DMS153 treated with DMSO at 0.1 percent for 48 hours (cell line): ENCODE measurements around the gene TPX2.

Experiments
- DNase-seq: peaks from one replicate; lab custom pipeline; 2025; ENCODE audit not compliant: unreplicated experiment; lab: John Stamatoyannopoulos, UW

Gene TPX2

DNA sequence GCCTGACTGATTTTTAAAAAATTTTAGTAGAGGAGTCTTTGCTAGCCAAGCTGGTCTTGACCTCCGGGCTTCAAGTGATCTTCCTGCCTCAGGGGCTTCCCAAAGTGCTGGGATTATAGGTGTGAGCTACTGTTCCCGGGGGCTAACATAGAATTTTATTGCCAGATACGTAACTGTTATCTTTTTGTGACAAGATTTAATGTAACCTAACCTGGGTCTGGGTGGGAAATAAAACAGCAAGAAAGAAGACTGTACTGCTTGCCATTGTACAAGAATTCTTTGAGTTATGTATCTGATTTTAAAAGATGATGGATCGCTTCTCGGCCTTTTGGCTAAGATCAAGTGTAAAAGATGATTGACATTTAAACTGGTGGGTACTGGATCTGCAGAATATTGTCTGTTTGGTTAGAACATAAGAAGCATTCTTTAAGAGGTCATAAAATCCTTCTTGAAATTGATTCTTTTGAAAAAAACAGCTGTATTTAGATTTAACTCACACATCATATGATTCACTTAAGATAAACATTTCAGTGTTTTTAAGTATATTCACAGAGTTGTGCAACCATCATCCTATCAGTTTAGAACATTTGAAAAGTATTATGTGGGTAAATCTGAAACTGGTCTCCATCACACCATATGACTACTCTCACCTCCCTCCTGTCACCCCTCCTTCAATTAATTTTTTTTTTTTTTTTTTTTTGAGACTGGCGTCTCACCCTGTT is 21.6 kb downstream of the TPX2 start:
- DNase-seq = no peak

DNA sequence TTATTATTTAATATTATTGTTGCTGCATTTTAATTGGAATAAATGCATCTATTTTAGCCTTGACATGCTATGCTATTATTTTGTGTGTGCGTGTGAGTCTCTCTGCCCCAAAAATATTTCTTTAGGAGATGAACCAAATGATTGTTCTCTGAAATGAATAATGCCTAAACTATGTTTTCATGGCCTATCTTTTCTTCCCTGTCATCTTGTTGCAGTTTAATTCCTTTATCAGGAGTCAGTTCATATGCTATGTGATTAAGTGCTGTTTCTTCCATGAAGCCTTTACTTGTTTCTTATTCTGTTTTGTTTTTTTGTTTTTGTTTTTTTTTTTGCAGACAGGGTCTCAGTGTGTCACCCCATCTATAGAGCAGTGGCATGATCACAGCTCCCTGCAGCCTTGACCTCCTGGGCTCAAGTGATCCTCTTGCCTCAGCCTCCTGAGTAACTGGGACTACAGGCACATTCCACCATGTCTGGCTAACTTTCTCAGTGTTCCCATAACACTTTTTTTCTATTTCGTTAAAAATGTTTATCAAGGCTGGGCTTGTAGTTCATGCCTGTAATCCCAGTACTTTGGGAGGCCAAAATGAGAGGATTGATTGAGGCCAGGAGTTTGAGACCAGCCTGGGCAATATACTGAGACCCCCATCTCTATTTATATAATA is 25.7 kb downstream of the TPX2 start:
- no peak for DNase-seq

DNA sequence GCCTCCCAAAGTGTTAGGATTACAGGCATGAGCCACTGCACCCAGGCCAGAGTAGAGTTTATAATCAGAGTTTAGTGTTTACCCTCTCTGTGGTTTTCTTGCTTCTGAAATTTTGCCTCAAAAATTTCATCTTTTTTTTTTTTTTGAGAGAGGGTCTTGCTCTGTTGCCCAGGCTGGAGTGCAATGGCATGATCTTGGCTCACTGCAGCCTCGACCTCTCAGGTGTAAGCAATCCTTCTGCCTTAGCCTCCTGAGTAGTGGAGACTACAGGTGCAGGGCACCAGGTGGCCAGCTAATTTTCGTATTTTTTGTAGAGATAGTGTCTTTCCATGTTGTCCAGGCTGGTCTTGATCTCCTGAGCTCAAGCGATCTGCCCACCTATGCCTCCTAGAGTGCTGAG is 28.7 kb downstream of the TPX2 start:
- DNase-seq = no peak

DNA sequence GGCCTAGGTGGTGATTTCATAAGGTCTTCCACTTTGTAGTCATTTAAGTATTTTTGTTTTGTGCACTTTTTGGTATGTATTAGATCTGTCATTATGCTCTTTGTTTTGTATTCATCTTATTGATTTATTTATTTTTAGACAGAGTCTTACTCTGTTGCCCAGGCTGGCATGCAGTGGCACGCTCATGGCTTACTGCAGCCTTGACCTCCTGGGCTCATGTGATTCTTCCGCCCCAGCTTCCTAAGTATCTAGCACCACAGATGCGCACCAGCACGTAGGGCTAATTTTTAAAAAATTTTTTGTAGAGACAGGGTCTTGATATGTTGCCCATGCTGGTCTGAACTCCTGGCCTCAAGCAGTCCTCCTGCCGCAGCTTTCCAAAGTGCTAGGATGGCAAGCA is 30.6 kb downstream of the TPX2 start:
- DNase-seq = no peak

DNA sequence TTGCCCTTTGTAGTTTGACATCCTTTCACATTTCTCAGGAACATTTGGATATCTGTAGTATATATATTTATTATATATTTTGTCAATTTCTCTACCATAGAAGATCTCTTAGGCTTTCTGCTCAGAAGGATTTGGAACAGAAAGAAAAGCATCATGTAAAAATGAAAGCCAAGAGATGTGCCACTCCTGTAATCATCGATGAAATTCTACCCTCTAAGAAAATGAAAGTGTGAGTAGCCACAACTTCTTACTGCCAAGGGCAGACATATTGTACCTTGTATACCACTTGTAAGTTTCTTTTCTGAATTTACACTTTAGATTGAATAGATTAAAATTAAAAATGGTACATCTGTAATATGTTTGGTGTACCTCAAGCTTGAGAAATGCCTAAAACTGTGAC is 31.2 kb downstream of the TPX2 start:
- DNase-seq = no peak

DNA sequence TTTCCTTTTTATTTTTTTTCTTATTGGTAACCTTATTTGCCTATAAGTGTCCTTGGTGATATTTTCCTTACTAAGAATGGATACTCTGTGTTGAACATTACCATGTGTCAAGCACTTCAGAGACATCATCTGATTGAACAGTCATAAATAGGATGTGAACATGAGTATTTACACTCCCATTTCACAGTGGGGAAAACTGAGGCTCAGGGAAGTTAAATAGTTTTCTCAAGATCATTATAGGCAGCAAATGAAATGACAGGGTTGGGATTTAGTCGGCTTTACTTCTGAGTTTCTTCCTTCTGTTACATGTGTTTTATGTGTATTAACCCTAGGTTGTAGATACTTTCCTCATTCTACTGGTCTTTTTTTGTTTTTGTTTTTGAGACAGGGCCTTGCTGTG is 35.3 kb downstream of the TPX2 start:
- no peak for DNase-seq

DNA sequence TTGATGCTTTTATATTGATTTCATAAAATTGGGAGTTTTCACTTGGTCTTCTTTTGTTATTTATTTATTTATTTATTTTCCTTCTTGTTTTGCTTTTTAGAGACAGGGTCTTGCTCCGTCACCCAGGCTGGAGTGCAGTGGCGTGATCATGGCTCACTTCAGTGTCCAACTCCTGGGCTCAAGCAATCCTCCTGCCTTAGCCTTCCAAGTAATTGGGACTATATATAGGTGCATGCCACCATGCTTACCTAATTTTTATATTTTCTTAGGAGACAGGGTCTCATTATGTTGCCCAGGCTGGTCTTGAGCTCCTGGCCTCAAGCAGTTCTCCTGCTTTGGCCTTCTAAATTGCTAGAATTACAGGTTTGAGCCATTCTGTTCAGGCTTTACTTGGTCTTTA is 41.7 kb downstream of the TPX2 start:
- no peak for DNase-seq

DNA sequence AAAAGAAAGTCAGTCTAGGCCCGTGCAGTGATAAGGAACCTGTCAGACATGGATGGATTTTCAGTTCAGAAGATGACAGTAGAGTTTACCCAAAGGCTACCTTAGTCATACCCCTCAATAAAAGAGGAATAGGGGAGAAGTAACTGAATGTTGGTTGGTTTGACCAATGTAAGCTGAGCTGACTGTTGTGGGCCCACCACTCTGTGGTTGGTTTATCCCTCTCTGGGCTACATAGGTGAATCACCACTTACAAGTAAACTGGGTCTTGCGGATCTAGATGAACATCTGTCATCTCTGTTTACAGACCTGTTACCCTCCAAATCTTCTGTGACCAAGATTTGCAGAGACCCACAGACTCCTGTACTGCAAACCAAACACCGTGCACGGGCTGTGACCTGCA is 42.9 kb downstream of the TPX2 start:
- no peak for DNase-seq

DNA sequence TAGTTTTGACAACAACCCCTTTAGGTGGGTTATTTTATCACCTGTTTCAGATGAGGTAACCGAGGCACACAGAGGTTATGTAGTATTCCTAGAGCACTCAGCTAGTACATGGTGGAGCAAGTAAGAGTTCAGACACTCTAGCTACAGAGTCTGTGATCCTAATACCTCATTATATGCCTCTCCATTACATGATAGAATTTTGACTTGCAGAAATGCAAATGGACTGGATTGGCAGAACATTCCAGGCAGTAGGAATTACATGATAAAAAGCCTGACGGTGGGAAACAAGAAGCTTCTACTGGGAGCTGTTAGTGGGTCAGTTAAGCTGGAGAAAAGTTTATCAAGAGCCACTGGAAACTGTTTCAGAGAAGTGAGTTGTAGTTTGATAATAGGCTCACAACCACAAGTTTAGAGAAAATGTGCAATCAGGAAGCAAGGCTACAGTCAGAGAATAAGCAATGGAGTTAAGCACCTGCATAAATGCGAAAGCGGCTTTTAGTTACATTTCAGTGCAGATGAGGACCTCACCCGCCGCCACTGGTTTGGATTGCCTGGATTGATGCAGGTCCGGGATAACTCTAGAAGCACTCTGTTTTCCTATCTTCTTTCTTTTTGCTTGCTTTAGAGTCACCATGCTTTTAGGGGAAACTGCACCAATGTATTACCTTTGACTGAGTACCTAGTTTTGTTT is 45.4 kb downstream of the TPX2 start:
- no peak for DNase-seq

DNA sequence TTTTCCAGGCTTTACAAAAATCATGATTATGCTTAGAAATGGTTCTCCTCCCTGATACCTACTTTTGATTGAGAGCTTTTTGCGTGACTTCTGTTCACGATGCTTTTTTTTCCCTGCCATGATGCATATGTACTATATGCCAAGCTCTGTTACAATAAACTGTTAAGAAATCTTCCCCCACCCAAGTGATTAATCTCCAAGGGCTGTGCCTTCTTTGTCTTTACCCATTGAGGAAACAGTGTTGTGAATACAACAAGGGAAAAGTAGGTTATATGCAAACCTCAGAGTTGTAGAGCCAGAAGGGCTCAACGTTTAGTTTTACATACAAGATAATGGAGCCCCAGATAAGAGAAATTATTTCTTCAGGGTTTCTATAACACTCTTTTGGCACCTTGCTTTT is 46.0 kb downstream of the TPX2 start:
- no peak for DNase-seq

DNA sequence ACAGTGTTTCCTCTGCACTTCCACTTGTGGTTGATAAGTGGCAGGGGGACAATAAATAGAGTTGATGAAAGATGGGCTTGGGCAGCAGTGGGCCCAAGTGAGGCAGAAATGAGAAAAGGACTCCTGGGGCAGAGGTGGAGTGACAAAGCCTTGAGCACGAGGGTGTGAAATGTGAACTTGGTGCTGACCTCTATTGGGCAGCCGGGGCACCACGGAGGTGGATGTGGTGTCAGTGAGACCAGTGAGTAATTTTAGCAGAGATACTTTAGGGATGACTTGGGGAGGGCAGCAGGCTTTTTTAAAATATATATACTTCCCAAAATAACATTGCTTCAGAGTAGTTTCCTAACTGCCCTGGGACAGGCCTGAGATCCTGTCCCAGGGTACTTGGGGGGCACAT is 49.5 kb downstream of the TPX2 start:
- DNase-seq = no peak

DNA sequence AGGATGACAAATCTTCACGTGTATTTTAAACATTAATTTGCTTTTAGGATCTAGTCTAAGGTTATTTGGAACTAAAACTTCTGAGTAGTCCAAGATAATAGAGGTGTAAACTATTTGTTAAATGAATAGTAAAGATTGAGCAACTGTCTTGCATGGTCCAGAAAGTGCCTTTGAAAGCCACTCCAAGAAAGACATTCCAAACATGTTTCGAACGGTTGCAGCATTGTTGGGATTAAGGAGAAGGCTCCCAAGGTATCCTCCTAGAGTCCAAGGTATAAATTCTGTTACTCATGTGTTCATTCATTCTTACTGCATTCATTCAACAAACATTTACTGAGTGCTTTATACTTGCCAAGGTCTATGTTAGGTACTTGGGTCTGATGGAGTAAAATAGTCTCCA is 51.3 kb downstream of the TPX2 start:
- no peak for DNase-seq

DNA sequence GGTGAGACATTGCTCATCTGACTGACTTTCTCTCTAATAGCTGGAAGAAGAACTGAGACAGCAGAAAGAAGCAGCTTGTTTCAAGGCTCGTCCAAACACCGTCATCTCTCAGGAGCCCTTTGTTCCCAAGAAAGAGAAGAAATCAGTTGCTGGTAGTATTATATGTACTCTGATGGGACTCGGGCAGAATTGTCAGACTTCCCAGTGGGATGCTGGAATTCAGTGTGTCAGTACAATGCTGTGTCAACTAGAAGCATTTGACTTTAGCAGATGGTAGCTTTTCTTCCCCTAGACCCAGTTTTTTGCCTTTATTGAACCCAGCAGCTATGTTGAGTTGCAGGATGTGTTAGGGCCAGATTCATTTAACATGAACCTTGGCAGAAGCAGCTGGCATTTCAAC is 58.3 kb downstream of the TPX2 start:
- no peak for DNase-seq

DNA sequence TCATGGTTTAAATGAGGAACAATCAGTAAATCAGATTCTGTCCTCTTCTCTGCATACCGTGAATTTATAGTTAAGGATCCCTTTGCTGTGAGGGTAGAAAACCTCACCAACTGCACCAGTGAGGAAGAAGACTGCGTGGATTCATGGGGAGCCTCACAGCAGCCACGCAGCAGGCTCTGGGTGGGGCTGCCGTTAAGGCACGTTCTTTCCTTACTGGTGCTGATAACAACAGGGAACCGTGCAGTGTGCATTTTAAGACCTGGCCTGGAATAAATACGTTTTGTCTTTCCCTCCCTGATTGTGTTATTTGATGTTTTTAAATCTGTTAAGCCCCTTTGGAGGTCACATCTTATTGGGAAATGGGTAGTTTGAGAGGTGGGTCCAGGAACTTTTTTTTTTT is 62.4 kb downstream of the TPX2 start:
- DNase-seq = no peak

DNA sequence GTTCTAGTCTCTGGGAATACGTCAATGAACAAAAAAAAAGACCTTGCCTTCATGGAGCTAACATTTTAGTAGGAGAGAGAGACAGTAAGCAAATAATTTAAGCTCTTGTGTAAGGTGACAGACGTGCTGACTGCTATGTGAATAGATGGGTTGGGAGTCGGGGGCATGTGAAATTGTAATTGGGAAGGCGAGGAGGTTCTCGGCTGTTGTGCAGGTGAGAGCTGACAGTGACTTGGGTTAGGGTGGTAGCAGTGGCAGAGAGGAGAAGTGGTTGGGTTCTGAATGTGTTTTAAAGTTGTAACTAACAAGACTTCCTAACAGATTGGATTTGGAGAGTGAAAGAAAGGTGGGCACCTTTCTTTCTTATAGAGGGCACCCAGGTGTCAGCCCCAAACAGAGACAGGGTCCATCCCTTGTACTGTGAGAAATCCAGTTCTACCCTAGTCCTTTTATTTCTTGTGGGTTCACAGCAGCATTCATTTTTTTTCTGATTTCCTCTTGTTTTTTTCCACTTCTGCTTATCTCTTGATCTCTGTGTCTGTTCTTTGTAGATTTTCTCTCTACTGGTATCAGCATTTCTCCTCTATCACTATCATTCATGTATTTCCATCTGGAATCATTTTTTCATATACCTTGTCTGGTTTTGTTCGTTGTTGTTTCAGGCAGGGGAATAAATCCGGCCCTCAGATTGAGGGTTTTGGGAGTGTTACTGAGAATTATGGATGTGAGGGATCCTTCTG is 64.6 kb downstream of the TPX2 start:
- DNase-seq = no peak

DNA sequence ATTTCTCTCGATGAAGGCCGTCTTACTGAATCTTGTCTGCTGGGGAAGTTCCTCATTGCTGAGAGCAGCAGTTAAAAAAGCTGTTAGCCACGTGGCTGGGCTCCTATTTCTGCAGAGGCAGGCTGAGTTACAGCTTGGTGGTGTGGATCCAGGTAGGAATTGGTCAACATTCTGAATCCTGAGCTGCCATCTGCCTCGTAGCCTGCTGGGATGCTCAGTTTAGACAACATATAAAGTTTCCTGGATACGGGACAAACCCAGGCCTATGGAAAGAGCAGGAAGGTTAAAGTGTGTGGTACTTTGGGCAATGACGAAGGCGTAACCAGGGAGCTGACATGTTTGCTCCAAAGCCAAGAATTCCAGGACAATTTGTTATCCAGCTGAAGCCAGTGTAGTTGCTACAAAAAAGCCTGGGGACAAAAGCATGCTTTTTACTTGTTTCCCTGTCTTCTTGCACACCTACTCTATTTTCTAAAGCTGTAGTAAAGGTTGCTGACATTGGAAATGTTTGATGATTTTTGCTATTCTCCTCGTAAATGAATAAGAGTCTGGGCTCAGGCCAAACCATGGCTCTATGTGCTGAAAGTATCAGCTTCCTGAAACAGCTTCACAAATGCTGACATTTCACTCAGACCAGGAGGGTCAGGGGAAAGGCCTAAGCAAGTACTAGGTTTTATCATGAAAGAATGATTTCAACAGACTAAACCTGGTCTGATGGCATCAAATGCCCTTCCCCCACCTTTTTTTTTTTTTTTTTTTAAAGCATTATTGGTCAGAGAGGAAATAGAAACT is 67.7 kb downstream of the TPX2 start:
- no peak for DNase-seq

DNA sequence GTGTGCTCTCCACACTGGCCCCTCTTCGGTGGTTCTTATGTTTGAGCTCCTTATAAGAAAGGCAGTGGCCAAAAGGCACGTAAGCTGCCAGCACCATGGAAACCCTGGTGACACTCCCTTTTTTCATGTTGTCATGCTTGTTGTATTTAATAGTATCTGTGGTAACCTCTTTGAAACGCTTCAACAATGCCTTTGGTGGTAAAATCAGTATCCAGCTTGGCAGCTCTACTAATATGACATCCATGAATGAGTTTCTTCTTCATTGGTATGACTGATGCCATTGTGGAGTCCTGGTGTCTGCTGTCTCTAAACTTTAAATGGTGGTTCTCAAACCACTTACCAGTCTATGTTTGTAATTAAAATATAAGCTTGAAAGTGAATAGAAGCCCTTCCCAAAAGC is 69.4 kb downstream of the TPX2 start:
- no peak for DNase-seq

DNA sequence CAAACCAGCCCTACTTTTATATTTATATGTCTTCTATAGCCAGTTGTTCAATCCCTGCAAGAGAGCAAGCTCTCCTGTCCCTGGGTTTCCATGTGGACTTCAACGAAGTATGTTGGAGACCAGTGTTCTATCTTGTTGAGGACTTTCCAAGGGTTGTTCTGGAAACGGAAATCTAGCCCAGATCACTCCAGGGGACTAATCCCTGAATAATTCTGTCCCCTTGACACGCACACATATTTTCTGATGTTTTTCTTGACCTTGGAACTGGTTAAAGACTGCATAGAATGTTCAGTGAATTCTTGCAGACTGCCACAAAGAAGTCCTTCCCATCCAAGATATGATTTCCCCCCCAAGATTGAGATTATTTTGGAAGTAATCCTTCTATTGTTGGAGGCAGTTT is 70.6 kb downstream of the TPX2 start:
- no peak for DNase-seq

DNA sequence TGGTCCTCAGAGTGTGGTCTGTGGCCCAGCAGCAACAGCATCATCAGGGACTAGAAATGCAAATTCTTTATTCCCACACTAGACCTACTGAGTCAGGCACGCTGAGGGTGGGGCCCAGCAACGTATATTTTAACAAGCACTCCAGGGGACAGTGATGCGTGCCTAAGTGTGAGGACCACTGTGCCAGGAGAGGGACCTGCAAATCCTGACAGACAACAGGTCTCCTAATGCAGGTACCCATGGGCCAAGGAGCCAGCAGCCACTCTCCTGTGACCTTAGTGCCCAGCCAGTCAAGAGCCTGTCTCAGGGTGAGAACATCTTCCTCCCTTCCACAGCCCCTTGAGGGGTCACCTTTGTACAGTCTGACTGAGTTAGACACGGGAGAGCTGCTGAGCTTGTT is 72.1 kb downstream of the TPX2 start:
- DNase-seq = no peak

DNA sequence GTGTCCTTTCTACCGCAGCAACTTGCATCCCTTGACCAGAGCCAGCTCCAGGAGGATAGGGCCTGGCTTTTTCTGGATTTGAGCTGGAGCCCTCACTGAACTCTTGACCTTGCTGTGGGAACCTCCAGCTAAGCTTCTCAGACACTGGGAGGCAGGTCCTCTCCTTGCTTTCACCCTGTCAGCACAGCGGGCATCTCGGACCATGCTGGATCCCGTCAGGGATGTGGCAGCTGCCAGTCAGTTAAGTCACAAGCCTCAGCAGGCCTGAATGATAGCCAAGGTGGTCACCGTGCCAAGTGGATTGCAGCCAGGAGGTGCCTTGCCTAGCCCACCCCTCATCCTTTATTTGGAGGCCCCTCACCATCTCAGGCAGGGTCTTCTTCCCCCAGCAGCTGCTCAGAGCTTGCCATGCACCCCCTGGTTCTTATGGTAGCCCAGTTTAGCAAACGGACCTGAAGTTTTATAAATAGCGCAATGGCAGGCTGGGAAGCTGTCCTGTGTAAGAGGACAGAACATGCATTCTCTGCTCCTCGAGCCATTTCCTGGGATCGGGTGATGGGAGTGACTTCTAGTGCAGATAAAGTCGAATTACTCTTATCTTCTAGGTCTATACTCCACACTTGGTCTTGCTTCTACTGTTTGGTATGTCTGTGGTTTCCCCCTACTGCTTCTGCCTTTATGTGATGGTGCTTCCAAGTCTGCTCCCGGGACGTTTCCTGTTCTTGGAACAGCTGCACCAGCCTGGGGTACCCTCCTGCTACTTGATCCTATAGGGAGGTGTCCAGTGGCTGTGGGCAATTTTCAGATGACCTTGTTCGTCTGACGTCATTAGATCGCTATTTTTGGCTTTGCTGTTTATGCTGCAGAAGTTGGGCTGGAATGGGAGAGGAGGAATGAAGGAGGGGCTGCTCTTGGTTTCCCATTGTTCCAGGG is 73.0 kb downstream of the TPX2 start:
- DNase-seq = no peak
